Nephron (organoid): Measurements from ENCODE around the gene TECTA.

Experiments used
- H3K27ac Mint-ChIP-seq, 3 experiments: 2 replicates each; pipeline ENCODE4 v1.8.0; 2020; ENCODE audit warnings: mixed read lengths in 3 of 3, mild to moderate bottlenecking in 2 of 3, moderate library complexity in 1 of 3
- H3K27me3 Mint-ChIP-seq: 2 replicates; pipeline ENCODE4 v1.8.0; 2021; ENCODE audit warnings: low read depth, mild to moderate bottlenecking, moderate library complexity, mixed read lengths
- H3K36me3 Mint-ChIP-seq: 2 replicates; pipeline ENCODE4 v1.8.0; 2020; ENCODE audit warnings: low read depth, mixed read lengths
- H3K4me1 Mint-ChIP-seq: 2 replicates; pipeline ENCODE4 v1.8.0; 2020; ENCODE audit warnings: mixed read lengths
- H3K4me3 Mint-ChIP-seq, 3 experiments: 2 replicates each; pipeline ENCODE4 v1.8.0; 2020; ENCODE audit warnings: mild to moderate bottlenecking in 3 of 3, mixed read lengths in 3 of 3, moderate library complexity in 2 of 3
- H3K9me3 Mint-ChIP-seq: 2 replicates; pipeline ENCODE4 v1.8.0; 2020; ENCODE audit warnings: mixed read lengths
- CTCF ChIP-seq, 3 experiments: fragments of 200-600 bp; sonication (generic); IDR thresholded peaks; one replicate each; pipeline ENCODE4 v1.5.0; 2021; ENCODE audit warnings: antibody characterized with exemption in 3 of 3; ENCODE audit not compliant: unreplicated experiment in 3 of 3

Gene TECTA

GRCh38 chr11:121100943-121101342 is at the start of gene TECTA:
Gene TECTA, plus strand, starts transcription at chr11:121101243. Its CDS starts 1,423 bp downstream, at chr11:121102666.
- Mint-ChIP-seq H3K9me3 (no peaks in the 10 kb centered on the region), H3K4me3 (no peak within 1 kb of the TSS), H3K4me1 (peaks cover 28% of the 10 kb centered on the region), H3K36me3 (no peaks in the 10 kb centered on the region), H3K27me3 (peaks cover 4% of the 10 kb centered on the region), H3K27ac (no peak within 1 kb of the TSS)
- no peak for TF ChIP-seq CTCF (IDR thresholded peaks at IDR 0.05; ENCODE audit: unreplicated experiment in 3 of 3)

- Mint-ChIP-seq H3K27ac (no peak overlapping the region), H3K4me3 (no peak overlapping the region), H3K4me1 (no peaks in the 10 kb centered on the region), H3K9me3 (no peaks in the 10 kb centered on the region), H3K27me3 (no peaks in the 10 kb centered on the region), H3K36me3 (peaks cover 60% of the 10 kb centered on the region)
- no peak for TF ChIP-seq CTCF (IDR thresholded peaks at IDR 0.05; ENCODE audit: unreplicated experiment in 3 of 3)
These were observed 47.8 kb upstream of the TECTA start for GRCh38 chr11:121053244-121053643.

GRCh38 chr11:121054266-121054665 is 46.8 kb upstream of the TECTA start:
- H3K27me3 Mint-ChIP-seq = no peaks in the 10 kb centered on the region
- H3K9me3 Mint-ChIP-seq = no peaks in the 10 kb centered on the region
- no peaks in the 10 kb centered on the region for H3K4me1 Mint-ChIP-seq
- no peak for TF ChIP-seq CTCF (IDR thresholded peaks at IDR 0.05; ENCODE audit: unreplicated experiment in 3 of 3)
- H3K4me3 Mint-ChIP-seq = no peak overlapping the region
- H3K27ac Mint-ChIP-seq = no peak overlapping the region
- H3K36me3 Mint-ChIP-seq = peaks cover 59% of the 10 kb centered on the region

GRCh38 chr11:121055076-121055475 is 46.0 kb upstream of the TECTA start:
- Mint-ChIP-seq H3K36me3 (peaks cover 62% of the 10 kb centered on the region), H3K9me3 (no peaks in the 10 kb centered on the region), H3K4me3 (no peak overlapping the region), H3K27ac (no peak overlapping the region), H3K4me1 (no peaks in the 10 kb centered on the region), H3K27me3 (no peaks in the 10 kb centered on the region)
- no peak for TF ChIP-seq CTCF (IDR thresholded peaks at IDR 0.05; ENCODE audit: unreplicated experiment in 3 of 3)

- TF ChIP-seq CTCF (IDR thresholded peaks at IDR 0.05; ENCODE audit: unreplicated experiment in 3 of 3) = no peak
- H3K4me3 Mint-ChIP-seq = no peak overlapping the region
These were observed 43.1 kb upstream of the TECTA start for GRCh38 chr11:121057922-121058321.

GRCh38 chr11:121058941-121059340 is 42.1 kb upstream of the TECTA start:
- Mint-ChIP-seq H3K36me3 (peaks cover 72% of the 10 kb centered on the region), H3K9me3 (no peaks in the 10 kb centered on the region), H3K27me3 (no peaks in the 10 kb centered on the region), H3K27ac (no peak overlapping the region), H3K4me1 (no peaks in the 10 kb centered on the region), H3K4me3 (no peak overlapping the region)
- no peak for TF ChIP-seq CTCF (IDR thresholded peaks at IDR 0.05; ENCODE audit: unreplicated experiment in 3 of 3)

More at GRCh38 chr11:121057922-121058321, 43.1 kb upstream of the TECTA start:
- Mint-ChIP-seq H3K27ac (no peak overlapping the region), H3K27me3 (no peaks in the 10 kb centered on the region), H3K36me3 (peaks cover 69% of the 10 kb centered on the region), H3K9me3 (no peaks in the 10 kb centered on the region), H3K4me1 (no peaks in the 10 kb centered on the region)
